Femur (tissue), 1 donor: ENCODE measurements around the gene ACOXL.
"Not testable (repeated sequence)": the region's sequence is repeated elsewhere in the genome, so short reads cannot be mapped to it uniquely, and the experiment has no call there.

Experiments
- DNase-seq: peaks from one replicate; pipeline ENCODE4 v3.0.0-alpha.2; 2017

ACOXL gene

GRCh38 chr2:110933420-110933819, 201.0 kb downstream of the ACOXL start:
- DNase-seq, result no peak

- DNase-seq, result no peak
These were observed 202.6 kb downstream of the ACOXL start for GRCh38 chr2:110934948-110935347.

- no peak for DNase-seq
These were observed 208.1 kb downstream of the ACOXL start for GRCh38 chr2:110940376-110940910.

GRCh38 chr2:110941226-110941625, 208.9 kb downstream of the ACOXL start:
- DNase-seq, result no peak

GRCh38 chr2:110943070-110943634, 210.8 kb downstream of the ACOXL start:
- no peak for DNase-seq

GRCh38 chr2:110946902-110947301, 214.5 kb downstream of the ACOXL start:
- peak; percentile 54 for DNase-seq

- DNase-seq, result peak; percentile 50
These were observed 215.8 kb downstream of the ACOXL start for GRCh38 chr2:110948027-110948674.

- DNase-seq, result no peak
These were observed 217.9 kb downstream of the ACOXL start for GRCh38 chr2:110950281-110950680.

- no peak for DNase-seq
These were observed 222.7 kb downstream of the ACOXL start for GRCh38 chr2:110955045-110955444.

GRCh38 chr2:110955556-110955955, 223.2 kb downstream of the ACOXL start:
- no peak for DNase-seq

GRCh38 chr2:110957293-110957692, 224.9 kb downstream of the ACOXL start:
- no peak for DNase-seq

- DNase-seq, result no peak
These were observed 226.2 kb downstream of the ACOXL start for GRCh38 chr2:110958346-110959119.

GRCh38 chr2:110959198-110959597, 226.8 kb downstream of the ACOXL start:
- no peak for DNase-seq

GRCh38 chr2:110960281-110960680, 227.9 kb downstream of the ACOXL start:
- DNase-seq, result no peak

- no peak for DNase-seq
These were observed 228.6 kb downstream of the ACOXL start for GRCh38 chr2:110960954-110961353.

- not testable (repeated sequence) for DNase-seq
These were observed 229.3 kb downstream of the ACOXL start for GRCh38 chr2:110961643-110962042.

- DNase-seq, result no peak
These were observed 237.3 kb downstream of the ACOXL start for GRCh38 chr2:110969696-110970095.

GRCh38 chr2:110970201-110970600, 237.8 kb downstream of the ACOXL start:
- DNase-seq, result no peak

- DNase-seq, result no peak
These were observed 239.4 kb downstream of the ACOXL start for GRCh38 chr2:110971811-110972210.

GRCh38 chr2:110973262-110973661, 240.9 kb downstream of the ACOXL start:
- no peak for DNase-seq

GRCh38 chr2:110977403-110977802, 245.0 kb downstream of the ACOXL start:
- DNase-seq, result no peak

GRCh38 chr2:110978148-110978547, 245.8 kb downstream of the ACOXL start:
- no peak for DNase-seq

GRCh38 chr2:110978756-110979470, 246.5 kb downstream of the ACOXL start:
- no peak for DNase-seq
